HG03571 (cell line): ENCODE measurements around the gene INHBB.
"Not testable (repeated sequence)": the region's sequence is repeated elsewhere in the genome, so short reads cannot be mapped to it uniquely, and the experiment has no call there.

Source experiments
- ATAC-seq: cut with Tn5 transposase; IDR thresholded peaks from one replicate; pipeline ENCODE4 v1.9.1; 2021; ENCODE audit not compliant: unreplicated experiment

Gene INHBB

GRCh38 chr2:120315367-120316033, 30.4 kb upstream of the INHBB start:
- no peak for ATAC-seq

- ATAC-seq, result no peak
These were observed 29.9 kb upstream of the INHBB start for GRCh38 chr2:120316071-120316470.

GRCh38 chr2:120316528-120317179, 29.3 kb upstream of the INHBB start:
- no peak for ATAC-seq

- no peak for ATAC-seq
These were observed 28.8 kb upstream of the INHBB start for GRCh38 chr2:120317180-120317533.

- no peak for ATAC-seq
These were observed 28.0 kb upstream of the INHBB start for GRCh38 chr2:120317916-120318315.

GRCh38 chr2:120318626-120319025, 27.3 kb upstream of the INHBB start:
- no peak for ATAC-seq

GRCh38 chr2:120319123-120319522, 26.8 kb upstream of the INHBB start:
- no peak for ATAC-seq

GRCh38 chr2:120319686-120320317, 26.1 kb upstream of the INHBB start:
- ATAC-seq, result no peak

- ATAC-seq, result no peak
These were observed 25.6 kb upstream of the INHBB start for GRCh38 chr2:120320318-120320851.

GRCh38 chr2:120320887-120321556, 24.9 kb upstream of the INHBB start:
- not testable (repeated sequence) for ATAC-seq

- ATAC-seq, result no peak
These were observed 24.1 kb upstream of the INHBB start for GRCh38 chr2:120321721-120322284.

- ATAC-seq, result no peak
These were observed 23.6 kb upstream of the INHBB start for GRCh38 chr2:120322329-120322728.

- no peak for ATAC-seq
These were observed 22.7 kb upstream of the INHBB start for GRCh38 chr2:120323214-120323613.

GRCh38 chr2:120323807-120324399, 22.0 kb upstream of the INHBB start:
- ATAC-seq, result no peak

- no peak for ATAC-seq
These were observed 21.0 kb upstream of the INHBB start for GRCh38 chr2:120324933-120325332.

GRCh38 chr2:120326066-120326465, 19.9 kb upstream of the INHBB start:
- ATAC-seq, result no peak

GRCh38 chr2:120330946-120331822, 14.8 kb upstream of the INHBB start:
- no peak for ATAC-seq

GRCh38 chr2:120331903-120332302, 14.0 kb upstream of the INHBB start:
- no peak for ATAC-seq

GRCh38 chr2:120332384-120332783, 13.6 kb upstream of the INHBB start:
- ATAC-seq, result no peak

- ATAC-seq, result no peak
These were observed 11.9 kb upstream of the INHBB start for GRCh38 chr2:120334068-120334467.
